GM18873 (cell line): ENCODE measurements around the gene FBXW10B.
"Not testable (repeated sequence)": the region's sequence is repeated elsewhere in the genome, so short reads cannot be mapped to it uniquely, and the experiment has no call there.

Experiments
- ATAC-seq: cut with Tn5 transposase; IDR thresholded peaks from one replicate; pipeline ENCODE4 v1.9.1; 2021; ENCODE audit warnings: mild to moderate bottlenecking, moderate library complexity, moderate number of reproducible peaks; ENCODE audit not compliant: unreplicated experiment, low FRiP score

Gene FBXW10B, protein sequence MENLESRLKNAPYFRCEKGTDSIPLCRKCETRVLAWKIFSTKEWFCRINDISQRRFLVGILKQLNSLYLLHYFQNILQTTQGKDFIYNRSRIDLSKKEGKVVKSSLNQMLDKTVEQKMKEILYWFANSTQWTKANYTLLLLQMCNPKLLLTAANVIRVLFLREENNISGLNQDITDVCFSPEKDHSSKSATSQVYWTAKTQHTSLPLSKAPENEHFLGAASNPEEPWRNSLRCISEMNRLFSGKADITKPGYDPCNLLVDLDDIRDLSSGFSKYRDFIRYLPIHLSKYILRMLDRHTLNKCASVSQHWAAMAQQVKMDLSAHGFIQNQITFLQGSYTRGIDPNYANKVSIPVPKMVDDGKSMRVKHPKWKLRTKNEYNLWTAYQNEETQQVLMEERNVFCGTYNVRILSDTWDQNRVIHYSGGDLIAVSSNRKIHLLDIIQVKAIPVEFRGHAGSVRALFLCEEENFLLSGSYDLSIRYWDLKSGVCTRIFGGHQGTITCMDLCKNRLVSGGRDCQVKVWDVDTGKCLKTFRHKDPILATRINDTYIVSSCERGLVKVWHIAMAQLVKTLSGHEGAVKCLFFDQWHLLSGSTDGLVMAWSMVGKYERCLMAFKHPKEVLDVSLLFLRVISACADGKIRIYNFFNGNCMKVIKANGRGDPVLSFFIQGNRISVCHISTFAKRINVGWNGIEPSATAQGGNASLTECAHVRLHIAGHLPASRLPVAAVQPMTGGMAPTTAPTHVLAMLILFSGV

DNA sequence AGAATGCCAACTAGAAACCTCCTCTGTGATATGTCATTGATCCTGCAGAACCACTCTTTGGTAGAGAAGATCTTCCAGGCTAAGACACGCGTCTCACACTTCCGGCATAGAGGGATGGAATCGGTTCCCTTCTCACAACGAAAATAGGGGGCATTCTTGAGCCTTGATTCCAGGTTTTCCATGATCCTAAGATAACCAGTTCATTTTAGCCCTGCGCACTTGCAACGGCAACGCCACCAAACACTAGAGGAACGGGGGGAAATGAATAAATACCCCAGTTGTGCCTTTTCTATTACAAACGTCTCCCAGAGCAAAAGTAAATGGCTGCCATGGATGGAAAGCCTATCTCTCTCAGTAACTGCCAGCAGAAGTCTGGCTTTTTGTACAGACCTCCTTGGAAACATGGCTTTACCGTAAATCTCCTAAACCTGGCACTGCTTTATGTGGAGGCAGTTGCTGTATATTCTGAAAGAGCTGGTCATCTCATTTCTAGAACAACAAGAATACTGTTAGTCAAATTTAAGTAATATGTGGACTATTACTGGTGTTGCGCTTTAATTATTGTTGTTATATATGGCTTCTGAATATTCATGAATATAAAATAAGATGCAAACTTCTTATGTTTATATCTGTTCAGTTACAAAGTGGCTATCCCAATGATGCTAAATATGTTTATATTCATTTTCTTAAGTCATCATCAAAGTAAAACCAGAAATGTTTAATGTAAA is at the start of gene FBXW10B:
FBXW10B (minus strand) TSS at position 374 of the 728 bp plus-strand sequence; CDS start at position 182, 192 bp downstream.
- ATAC-seq = not testable (repeated sequence)

DNA sequence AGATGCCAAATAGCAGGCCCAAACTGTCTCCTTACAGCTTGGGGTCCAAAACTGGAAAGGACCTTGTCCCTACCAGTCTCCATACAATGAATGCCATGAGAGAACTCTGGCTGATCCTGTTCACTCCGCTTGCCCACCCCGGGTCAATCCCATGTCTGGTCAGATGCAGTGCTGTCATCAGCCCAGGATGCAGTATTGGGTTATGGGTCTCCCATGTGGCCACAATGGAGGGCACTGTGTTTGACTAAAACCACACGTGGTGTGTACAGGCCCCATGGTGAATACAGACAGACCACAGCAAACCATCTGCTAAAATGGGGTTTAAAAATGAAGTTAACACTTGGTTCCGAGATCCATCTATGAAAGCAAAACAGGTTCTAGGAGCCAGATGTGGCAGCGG is 44.2 kb upstream of the FBXW10B start:
- ATAC-seq = no peak

DNA sequence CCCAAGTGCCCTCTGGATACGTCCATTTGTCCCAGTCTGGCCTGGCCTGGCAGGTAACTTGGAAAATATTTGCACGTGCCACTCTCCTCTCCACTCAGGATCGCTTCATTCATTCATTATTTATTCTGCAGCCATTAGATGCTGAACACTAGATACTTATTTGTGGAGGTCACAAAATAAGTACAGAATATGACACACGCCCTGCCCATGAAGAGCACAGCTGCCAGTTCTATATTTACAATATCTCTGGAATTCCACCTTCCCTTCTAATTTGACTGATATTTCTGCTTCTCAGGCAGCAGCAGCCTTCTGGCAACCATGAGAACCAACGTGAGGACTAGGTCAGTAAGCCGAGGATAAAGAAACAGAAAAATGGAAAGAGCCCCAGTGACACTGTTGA is 43.7 kb upstream of the FBXW10B start:
- ATAC-seq = no peak

DNA sequence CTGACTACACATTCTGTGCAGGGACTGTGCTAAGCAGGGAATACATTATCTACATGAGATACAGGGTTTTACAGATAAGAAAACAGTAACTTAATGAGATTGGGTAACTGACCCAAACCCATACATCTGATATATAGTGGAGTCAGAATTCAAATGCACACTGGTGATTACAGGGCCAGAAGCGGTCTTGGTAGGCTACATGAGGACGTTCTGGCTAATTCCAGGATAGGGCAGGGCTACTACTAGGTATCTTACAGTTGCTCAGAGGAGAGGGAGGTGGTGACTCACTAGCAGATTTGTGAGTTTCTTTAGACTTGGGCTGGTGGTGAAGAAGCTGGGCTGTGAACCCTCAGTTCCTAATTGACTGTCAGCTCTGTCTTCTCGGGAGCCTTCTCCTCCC is 43.2 kb upstream of the FBXW10B start:
- ATAC-seq = no peak

DNA sequence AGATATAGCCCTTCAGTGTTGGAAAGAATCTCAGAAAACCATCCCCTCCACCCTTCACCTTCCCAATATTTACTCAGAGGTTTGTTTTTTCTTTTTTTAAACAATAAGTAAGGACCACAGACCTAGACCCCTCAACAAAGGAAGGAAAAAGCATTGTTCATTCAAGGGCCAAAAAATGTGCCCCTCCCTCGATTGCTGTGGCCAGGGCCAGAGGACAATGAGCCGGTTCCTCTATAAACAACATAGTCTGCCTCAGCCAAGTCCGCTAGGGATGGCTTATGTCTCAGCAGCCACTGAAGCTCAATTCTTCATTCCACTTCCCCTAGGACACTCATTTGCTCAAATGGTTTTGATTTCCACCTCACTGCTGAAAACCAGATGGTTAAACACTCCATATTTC is 40.6 kb upstream of the FBXW10B start:
- ATAC-seq = no peak

DNA sequence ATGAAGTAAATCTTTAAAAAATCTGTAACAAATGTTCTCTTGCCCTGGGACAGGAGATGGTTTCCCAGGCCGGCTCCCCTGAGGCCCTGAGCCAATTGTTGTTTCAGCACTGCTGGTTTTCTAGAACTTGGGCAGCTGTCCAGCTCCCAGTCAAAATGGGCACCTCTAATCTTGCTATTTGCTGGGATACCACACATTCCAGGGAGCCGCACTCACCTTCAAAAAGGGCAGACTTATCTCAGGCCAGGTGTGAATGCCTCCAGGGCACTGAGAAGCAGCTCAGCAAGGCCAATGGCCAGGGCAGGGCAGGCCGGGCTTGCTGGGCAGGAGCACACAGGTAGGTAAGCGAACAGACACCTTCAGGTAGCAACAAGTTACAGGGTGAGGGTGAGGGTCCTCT is 40.2 kb upstream of the FBXW10B start:
- ATAC-seq = no peak

DNA sequence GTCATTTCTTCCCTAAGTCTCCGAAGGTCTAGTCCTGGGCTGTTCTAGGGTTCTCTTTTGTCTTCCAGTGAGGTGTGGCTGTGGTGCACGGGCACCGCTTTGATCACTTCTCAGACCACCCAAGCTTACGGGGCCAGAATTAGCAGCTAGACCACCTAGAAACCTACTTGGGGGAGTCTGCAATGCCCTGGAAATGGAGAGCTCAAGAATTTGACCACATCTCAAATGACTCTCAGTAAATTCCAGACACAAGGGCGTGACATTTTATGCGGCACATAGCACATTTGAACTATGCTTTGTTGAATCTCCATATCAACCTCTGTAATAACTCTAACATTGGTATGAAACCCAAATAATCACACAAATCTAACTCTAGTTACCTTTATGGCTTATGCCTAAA is 39.7 kb upstream of the FBXW10B start:
- ATAC-seq = no peak

DNA sequence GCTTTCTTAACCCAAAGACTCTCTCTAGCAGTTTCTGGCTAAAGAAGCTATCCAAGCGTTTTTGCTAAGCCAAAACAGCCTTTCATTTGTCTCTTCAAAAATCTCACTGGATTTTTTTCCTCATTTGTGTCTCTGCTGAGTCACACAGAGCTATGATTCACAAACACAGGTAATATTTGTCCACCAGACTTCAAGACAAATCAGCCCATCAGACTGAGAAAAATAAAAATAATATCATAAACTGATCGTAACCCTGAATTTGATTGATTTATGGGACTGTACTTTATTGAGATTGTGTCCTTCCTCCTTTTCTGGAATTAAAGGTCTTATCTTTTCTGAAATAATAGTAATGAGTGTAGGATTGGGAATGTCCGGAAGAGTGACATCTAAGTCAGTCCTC is 38.8 kb upstream of the FBXW10B start:
- no peak for ATAC-seq

DNA sequence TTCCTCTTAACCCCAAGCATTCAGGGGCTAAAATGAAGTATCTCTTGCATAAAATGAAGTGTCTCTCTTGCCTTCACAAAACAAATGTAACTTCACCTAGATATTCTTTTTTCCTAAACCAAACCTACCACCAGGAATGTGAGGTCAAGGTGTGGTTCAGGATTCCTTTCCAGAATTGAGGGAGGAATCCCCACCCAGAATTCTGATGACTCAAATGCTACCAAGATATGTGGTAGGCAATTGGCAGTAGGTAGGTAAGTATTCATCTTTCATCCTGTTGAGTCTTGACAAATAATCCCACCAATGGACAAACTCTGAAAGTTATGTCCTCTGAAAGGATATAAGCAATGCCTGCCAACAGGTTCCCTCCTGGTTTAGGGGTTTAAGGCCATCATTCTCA is 38.4 kb upstream of the FBXW10B start:
- no peak for ATAC-seq

DNA sequence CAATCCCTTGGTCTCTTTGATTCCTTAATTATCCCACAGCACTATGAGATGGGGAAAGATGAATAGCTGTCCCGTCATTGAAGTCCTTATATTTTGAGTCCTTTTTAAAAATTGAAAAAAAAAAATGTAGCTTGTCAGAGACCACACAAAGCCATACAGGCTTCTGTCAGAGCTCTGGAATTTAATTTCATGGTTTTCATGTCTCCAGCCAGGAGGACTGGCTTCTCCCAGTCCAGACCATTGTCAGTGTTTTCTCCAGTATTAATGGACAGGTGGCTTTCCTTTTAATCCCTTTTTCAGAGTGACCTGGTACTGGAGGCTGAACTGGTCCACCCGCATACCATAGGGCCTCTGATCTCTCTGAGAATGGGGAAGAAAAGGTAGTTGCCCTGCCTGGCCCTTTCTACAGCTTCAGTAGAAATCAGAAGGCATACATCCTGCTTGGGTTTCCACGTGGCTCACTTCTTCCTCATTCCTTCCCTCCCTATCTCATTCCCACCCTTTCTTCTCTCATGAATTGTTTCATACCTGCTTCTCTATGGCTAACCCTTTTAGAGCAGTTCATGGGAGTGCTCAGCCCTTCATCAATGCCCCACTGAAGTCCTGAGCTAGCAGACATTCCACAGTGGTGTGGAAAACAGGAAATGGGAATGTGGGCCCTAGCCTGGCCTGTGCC is 35.5 kb upstream of the FBXW10B start:
- ATAC-seq = no peak

DNA sequence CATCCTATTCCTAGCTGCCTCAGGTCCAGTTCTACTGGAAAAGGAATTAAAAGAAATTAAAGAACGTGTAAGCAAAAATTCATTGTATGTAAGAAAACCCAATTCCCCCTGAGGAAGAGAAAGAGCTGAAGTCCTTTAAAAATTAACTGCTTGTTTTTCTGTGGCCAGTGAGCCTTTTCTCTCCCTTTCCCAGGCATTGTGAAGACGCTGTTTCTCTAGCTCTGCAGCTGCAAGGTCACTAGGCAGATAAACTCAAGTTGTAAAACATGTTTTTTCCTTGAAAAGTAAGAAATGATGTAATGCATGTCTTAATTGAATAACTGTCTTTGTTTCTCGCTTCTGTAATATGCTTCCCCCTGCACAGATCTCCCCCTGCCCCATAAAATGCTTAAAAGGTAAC is 34.9 kb upstream of the FBXW10B start:
- not testable (repeated sequence) for ATAC-seq

DNA sequence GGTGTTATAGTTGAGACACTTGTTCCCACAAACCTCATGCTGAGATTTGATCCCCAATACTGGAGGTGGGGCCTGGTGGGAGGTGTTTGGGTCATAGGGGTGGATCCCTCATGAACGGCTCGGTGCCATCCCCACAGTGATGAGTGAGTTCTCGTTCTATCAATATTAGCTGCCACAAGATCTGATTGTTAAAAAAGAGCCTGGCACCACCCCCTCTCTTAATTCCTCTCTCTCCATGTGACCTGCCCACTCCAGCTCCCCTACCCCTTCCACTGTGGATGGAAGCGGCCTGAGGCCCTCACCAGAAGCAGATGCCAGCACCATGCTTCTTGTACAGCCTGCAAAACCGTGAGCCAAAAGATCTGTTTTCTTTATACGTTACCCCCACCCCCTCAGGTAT is 33.5 kb upstream of the FBXW10B start:
- no peak for ATAC-seq

DNA sequence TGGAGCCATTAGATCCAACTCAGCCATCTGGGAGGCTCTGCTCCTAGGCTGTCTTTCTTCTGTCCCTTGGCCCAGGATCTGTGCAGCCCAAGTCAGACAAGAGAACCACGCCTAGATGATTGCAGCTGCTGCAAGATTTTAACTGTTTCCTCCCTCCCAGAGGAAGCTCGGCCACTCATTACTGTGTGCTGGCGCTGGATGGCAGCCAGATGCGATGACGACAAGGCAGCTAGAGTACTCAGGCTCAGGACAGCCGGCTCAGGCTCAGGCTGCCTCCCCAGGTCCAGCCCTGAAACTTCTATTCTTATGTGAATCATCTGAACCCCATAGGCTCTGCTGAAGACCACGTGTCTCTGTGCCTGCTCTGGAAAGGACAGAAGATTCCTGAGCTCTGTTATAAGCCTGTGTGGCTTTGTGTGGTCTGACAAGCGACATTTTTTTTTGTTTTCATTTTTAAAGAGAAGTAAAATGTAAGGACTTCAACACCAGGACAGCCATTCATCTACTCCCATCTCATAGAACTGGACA is 32.1 kb upstream of the FBXW10B start:
- no peak for ATAC-seq

DNA sequence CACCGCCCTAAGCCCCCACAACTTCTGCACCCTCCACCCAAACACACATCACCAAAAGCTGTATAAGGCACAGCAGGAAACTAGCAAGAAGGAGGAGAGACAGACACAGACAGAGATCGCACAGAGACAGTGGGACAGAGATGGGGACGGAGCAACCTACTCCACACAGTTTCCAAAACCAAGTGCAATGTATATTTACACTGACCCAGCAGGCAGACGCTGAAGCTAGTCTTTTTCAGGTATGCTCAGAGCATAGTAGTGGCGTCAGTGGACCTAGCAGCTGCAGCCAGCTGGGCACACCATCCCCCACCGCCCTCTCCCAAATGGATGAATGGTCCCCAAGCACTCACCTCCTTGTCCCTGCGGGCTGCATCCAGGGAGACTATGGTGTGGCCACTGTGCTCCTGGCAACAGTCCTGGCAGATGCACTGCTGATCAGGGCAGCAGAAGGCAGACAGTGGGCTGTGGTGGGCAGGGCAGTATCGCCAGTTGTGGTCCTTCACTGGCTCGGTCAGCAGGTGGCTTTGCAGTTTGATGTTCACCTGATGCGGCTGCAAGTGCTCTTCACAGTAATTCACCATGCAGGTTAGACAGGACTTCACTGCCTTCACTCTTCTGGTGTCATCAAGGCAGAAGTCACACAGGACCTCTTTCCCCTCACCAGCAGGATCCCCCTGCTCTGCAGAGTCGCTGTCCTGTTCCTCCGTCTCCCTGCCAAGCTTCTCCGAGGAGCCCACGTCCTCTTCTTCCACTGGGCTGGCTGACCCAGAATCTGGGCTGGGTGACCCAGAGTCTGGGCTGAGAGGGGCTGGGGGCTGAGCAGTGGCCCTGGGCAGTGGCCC is 31.5 kb upstream of the FBXW10B start:
- no peak for ATAC-seq

DNA sequence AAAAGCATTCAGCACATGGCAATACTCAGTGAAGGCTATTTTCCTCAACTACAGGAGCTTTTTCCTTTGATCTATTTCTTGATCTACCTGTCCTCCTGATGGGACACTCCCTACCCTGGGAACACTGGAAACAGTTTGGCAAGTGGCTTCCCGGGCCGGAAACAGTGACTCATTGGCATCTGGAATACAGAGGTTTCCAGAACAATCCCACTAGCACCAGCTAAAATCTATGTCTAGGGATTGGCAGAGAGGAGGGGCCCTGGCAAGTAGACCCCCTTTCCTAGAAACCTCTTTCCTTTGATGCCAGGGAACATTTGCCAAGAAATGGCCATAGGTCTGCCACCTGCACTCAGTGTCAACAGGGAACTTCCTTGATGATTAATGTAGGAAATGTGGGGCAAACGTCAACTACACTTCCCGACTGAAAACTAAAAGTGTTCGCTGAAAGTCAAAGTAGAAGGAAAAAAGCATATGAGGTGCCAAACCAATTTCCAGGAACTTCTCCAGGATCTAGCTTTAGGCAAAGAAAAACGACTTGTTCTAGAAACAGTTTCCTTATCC is 30.4 kb upstream of the FBXW10B start:
- no peak for ATAC-seq

DNA sequence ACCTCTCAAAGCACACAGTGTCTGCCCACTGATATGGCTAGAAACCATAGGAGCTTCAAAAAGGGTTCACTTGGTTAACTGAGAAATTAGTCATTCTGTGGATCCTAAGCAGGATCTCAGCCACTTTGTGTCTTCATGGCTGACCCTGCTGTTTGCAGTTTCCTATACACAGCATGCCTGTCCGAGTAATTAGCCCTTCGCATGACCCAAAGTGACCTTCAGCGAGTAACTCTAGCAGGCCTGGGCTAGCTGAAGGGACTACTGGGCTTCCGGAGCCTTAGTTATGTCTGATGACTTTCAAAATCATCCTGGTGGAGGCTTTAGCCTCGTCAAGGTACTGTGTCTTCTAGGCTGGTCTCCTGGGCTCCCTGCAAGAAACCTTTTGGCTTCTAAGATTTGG is 28.9 kb upstream of the FBXW10B start:
- no peak for ATAC-seq

DNA sequence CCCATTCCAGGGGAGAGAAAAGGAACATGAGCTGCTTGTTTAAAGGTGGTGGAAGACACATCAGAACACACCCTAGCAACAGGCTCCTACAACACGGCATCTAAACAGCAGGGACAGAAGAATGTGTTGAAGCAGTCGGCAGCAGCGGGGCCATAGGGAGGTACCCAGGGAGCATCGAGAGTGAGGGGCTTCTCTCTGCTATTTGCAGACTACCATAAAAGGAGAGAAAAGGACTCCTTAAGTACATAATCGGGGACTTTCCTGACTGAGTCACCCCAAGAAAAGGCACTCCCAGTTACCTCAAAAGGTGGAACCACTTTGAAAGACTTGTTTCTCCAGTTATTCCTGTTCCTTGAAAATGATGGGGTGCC is 26.4 kb upstream of the FBXW10B start:
- ATAC-seq = not testable (repeated sequence)

DNA sequence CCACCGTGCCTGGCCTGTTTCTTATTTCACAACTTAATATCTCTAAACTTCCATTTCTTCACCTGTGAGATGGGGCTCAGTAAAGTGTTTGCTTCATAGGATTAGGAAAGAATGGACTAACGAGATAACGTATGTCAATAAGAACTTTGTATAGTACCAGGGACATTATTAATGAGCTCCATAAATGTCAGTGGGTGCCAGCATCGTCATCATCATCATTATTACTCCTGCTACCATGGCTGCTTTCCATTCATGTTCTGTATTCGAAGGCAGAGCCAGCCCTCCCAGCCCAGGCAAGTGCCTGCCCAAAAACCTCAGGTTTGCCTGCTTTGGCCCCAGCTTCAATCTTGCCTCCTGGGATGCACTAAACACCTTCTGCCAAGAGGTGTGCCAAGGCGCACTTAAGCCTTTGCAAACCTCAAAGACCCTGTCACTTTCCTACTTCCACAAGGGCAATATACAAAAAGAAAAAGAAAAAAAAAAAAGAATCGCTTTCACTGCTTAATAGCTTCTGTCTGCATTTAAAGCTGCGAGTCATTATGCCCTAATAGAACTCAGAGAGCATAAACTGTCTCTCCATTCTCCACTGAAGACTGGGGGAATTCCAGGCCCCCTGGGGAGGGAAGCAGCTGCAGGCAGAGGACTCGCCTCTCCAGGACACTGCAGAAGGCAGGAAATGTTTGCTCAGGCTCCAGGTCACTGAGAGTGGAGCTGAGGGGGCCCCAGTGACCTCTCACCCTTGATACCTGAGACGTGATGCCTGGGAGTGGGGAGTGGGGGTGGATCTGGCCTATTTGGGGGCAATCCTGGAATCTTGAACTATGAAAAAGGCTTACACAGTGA is 25.8 kb upstream of the FBXW10B start:
- ATAC-seq = not testable (repeated sequence)
